Nephron (organoid): Measurements from ENCODE around the gene PCGF3.
A peak's percentile ranks its signal among the peaks of the same experiment; 100 is the strongest.

ENCODE experiments used
- H3K27ac Mint-ChIP-seq, 3 experiments: 2 replicates each; pipeline ENCODE4 v1.8.0; 2020; ENCODE audit warnings: mixed read lengths in 3 of 3, mild to moderate bottlenecking in 2 of 3, moderate library complexity in 1 of 3
- H3K27me3 Mint-ChIP-seq: 2 replicates; pipeline ENCODE4 v1.8.0; 2021; ENCODE audit warnings: low read depth, mild to moderate bottlenecking, moderate library complexity, mixed read lengths
- H3K36me3 Mint-ChIP-seq: 2 replicates; pipeline ENCODE4 v1.8.0; 2020; ENCODE audit warnings: low read depth, mixed read lengths
- H3K4me1 Mint-ChIP-seq: 2 replicates; pipeline ENCODE4 v1.8.0; 2020; ENCODE audit warnings: mixed read lengths
- H3K4me3 Mint-ChIP-seq, 3 experiments: 2 replicates each; pipeline ENCODE4 v1.8.0; 2020; ENCODE audit warnings: mild to moderate bottlenecking in 3 of 3, mixed read lengths in 3 of 3, moderate library complexity in 2 of 3
- H3K9me3 Mint-ChIP-seq: 2 replicates; pipeline ENCODE4 v1.8.0; 2020; ENCODE audit warnings: mixed read lengths
- CTCF ChIP-seq, 3 experiments: fragments of 200-600 bp; sonication (generic); IDR thresholded peaks; one replicate each; pipeline ENCODE4 v1.5.0; 2021; ENCODE audit warnings: antibody characterized with exemption in 3 of 3; ENCODE audit not compliant: unreplicated experiment in 3 of 3

The PCGF3 gene

GRCh38 chr4:705278-706082 lies at the start of gene PCGF3:
PCGF3 (plus strand) TSS chr4:705832; CDS start chr4:733681, 27,849 bp downstream.
- Mint-ChIP-seq H3K4me1 (peaks cover 25% of the 10 kb centered on the region), H3K27me3 (peaks cover 9% of the 10 kb centered on the region), H3K36me3 (peaks cover 21% of the 10 kb centered on the region), H3K27ac (peak within 1 kb of the TSS in 1 of 3 experiments; percentile 49), H3K4me3 (peak within 1 kb of the TSS; percentile 76 to 83 (median 83)), H3K9me3 (no peaks in the 10 kb centered on the region)
- no peak for TF ChIP-seq CTCF (IDR thresholded peaks at IDR 0.05; ENCODE audit: unreplicated experiment in 3 of 3)

- Mint-ChIP-seq H3K27ac (peak overlapping the region in 1 of 3 experiments; percentile 76), H3K4me3 (peak overlapping the region; percentile 15 to 41 (median 38)), H3K4me1 (peaks cover 5% of the 10 kb centered on the region), H3K27me3 (peaks cover 6% of the 10 kb centered on the region), H3K9me3 (no peaks in the 10 kb centered on the region), H3K36me3 (peaks cover 12% of the 10 kb centered on the region)
- no peak for TF ChIP-seq CTCF (IDR thresholded peaks at IDR 0.05; ENCODE audit: unreplicated experiment in 3 of 3)
Observed at GRCh38 chr4:656436-657337, 48.9 kb upstream of the PCGF3 start.

GRCh38 chr4:657338-657833 lies 48.2 kb upstream of the PCGF3 start:
- H3K4me1 Mint-ChIP-seq, result no peaks in the 10 kb centered on the region
- TF ChIP-seq CTCF (IDR thresholded peaks at IDR 0.05; ENCODE audit: unreplicated experiment in 3 of 3), result no peak
- peaks cover 12% of the 10 kb centered on the region for H3K36me3 Mint-ChIP-seq
- no peak overlapping the region for H3K27ac Mint-ChIP-seq
- H3K27me3 Mint-ChIP-seq, result peaks cover under 1% of the 10 kb centered on the region
- H3K9me3 Mint-ChIP-seq, result no peaks in the 10 kb centered on the region
- no peak overlapping the region for H3K4me3 Mint-ChIP-seq

- Mint-ChIP-seq H3K4me1 (no peaks in the 10 kb centered on the region), H3K27ac (no peak overlapping the region), H3K36me3 (peaks cover 12% of the 10 kb centered on the region), H3K4me3 (no peak overlapping the region), H3K27me3 (peaks cover 3% of the 10 kb centered on the region), H3K9me3 (no peaks in the 10 kb centered on the region)
- no peak for TF ChIP-seq CTCF (IDR thresholded peaks at IDR 0.05; ENCODE audit: unreplicated experiment in 3 of 3)
Observed at GRCh38 chr4:657834-658667, 47.6 kb upstream of the PCGF3 start.
